ENCODE measurements around the gene ZMYND12.

ZMYND12 gene

DNA sequence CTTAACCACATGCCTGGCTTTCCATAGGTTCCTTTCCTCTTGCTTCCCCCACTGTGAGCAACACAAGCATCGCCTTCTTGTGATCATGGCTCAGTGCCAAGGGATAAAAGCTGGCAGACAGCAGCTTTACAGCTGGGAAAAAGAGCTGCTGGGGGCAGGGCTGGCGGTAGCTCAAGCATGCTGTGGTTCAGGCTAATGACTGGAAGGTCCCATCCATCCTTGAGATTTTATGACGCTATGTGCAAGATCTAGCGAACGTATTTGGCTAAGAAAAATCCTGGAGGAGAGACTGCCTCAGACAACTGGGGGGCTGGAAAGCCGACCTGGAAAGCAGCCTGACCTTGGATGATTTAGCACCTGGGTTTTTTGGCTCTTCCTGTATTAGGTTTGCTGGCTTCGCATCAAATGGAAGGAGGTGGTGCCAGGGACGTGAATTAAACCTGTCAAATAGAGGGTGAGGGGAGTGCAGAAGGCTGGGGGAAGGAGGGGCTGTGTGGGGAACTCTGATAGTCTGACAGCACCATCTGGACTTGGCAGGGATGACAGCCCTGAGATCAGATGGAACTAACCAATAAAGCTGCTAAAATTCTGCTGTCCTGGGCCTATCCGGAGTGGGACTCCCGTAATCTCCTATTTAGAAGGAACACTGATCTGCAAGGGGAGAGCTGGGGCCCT lies 34.8 kb downstream of the ZMYND12 start:
- peak; percentile 72 for ATAC-seq
- TF ChIP-seq PPARA (CRISPR knock-in tag; IDR thresholded peaks at IDR 0.05; ENCODE audit: borderline replicate concordance) (no peak), TCF4 (CRISPR knock-in tag; IDR thresholded peaks at IDR 0.05; ENCODE audit: borderline replicate concordance) (peak; percentile 51; the same call in 1 of the 2 replicates), ZFP30 (CRISPR knock-in tag; IDR thresholded peaks at IDR 0.05) (no peak)
- TF ChIP-seq, protein P1, sequence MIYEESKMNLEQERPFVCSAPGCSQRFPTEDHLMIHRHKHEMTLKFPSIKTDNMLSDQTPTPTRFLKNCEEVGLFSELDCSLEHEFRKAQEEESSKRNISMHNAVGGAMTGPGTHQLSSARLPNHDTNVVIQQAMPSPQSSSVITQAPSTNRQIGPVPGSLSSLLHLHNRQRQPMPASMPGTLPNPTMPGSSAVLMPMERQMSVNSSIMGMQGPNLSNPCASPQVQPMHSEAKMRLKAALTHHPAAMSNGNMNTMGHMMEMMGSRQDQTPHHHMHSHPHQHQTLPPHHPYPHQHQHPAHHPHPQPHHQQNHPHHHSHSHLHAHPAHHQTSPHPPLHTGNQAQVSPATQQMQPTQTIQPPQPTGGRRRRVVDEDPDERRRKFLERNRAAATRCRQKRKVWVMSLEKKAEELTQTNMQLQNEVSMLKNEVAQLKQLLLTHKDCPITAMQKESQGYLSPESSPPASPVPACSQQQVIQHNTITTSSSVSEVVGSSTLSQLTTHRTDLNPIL (CRISPR knock-in tag; IDR thresholded peaks at IDR 0.05; ENCODE audit: low read depth), result no peak

- ATAC-seq, result no peak
- no peak for TF ChIP-seq ISL1 (CRISPR knock-in tag; IDR thresholded peaks at IDR 0.05)
Observed at GRCh38 chr1:42420121-42420520, 35.7 kb downstream of the ZMYND12 start.

GRCh38 chr1:42419126-42419821 lies 36.5 kb downstream of the ZMYND12 start:
- TF ChIP-seq, protein P1 (CRISPR knock-in tag; IDR thresholded peaks at IDR 0.05; ENCODE audit: low read depth), result no peak
- TF ChIP-seq ARNTL (CRISPR knock-in tag; IDR thresholded peaks at IDR 0.05; ENCODE audit: borderline replicate concordance, low read depth) (no peak), PPARA (CRISPR knock-in tag; IDR thresholded peaks at IDR 0.05; ENCODE audit: borderline replicate concordance) (no peak), GLIS3 (CRISPR knock-in tag; IDR thresholded peaks at IDR 0.05) (no peak), BACH2 (CRISPR knock-in tag; IDR thresholded peaks at IDR 0.05; ENCODE audit: borderline replicate concordance) (no peak), TOX (CRISPR knock-in tag; IDR thresholded peaks at IDR 0.05; ENCODE audit: borderline replicate concordance) (no peak), SNAI2 (CRISPR knock-in tag; IDR thresholded peaks at IDR 0.05) (no peak), RARB (CRISPR knock-in tag; IDR thresholded peaks at IDR 0.05) (no peak), ZNF8 (CRISPR knock-in tag; IDR thresholded peaks at IDR 0.05) (no peak)
- TF ChIP-seq, protein P2, sequence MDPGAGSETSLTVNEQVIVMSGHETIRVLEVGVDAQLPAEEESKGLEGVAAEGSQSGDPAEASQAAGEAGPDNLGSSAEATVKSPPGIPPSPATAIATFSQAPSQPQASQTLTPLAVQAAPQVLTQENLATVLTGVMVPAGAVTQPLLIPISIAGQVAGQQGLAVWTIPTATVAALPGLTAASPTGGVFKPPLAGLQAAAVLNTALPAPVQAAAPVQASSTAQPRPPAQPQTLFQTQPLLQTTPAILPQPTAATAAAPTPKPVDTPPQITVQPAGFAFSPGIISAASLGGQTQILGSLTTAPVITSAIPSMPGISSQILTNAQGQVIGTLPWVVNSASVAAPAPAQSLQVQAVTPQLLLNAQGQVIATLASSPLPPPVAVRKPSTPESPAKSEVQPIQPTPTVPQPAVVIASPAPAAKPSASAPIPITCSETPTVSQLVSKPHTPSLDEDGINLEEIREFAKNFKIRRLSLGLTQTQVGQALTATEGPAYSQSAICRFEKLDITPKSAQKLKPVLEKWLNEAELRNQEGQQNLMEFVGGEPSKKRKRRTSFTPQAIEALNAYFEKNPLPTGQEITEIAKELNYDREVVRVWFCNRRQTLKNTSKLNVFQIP (CRISPR knock-in tag; IDR thresholded peaks at IDR 0.05; ENCODE audit: borderline replicate concordance, low read depth), result no peak
- TF ChIP-seq, protein P3, sequence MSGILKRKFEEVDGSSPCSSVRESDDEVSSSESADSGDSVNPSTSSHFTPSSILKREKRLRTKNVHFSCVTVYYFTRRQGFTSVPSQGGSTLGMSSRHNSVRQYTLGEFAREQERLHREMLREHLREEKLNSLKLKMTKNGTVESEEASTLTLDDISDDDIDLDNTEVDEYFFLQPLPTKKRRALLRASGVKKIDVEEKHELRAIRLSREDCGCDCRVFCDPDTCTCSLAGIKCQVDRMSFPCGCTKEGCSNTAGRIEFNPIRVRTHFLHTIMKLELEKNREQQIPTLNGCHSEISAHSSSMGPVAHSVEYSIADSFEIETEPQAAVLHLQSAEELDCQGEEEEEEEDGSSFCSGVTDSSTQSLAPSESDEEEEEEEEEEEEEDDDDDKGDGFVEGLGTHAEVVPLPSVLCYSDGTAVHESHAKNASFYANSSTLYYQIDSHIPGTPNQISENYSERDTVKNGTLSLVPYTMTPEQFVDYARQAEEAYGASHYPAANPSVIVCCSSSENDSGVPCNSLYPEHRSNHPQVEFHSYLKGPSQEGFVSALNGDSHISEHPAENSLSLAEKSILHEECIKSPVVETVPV (CRISPR knock-in tag; IDR thresholded peaks at IDR 0.05), result no peak
- TF ChIP-seq, protein P4, sequence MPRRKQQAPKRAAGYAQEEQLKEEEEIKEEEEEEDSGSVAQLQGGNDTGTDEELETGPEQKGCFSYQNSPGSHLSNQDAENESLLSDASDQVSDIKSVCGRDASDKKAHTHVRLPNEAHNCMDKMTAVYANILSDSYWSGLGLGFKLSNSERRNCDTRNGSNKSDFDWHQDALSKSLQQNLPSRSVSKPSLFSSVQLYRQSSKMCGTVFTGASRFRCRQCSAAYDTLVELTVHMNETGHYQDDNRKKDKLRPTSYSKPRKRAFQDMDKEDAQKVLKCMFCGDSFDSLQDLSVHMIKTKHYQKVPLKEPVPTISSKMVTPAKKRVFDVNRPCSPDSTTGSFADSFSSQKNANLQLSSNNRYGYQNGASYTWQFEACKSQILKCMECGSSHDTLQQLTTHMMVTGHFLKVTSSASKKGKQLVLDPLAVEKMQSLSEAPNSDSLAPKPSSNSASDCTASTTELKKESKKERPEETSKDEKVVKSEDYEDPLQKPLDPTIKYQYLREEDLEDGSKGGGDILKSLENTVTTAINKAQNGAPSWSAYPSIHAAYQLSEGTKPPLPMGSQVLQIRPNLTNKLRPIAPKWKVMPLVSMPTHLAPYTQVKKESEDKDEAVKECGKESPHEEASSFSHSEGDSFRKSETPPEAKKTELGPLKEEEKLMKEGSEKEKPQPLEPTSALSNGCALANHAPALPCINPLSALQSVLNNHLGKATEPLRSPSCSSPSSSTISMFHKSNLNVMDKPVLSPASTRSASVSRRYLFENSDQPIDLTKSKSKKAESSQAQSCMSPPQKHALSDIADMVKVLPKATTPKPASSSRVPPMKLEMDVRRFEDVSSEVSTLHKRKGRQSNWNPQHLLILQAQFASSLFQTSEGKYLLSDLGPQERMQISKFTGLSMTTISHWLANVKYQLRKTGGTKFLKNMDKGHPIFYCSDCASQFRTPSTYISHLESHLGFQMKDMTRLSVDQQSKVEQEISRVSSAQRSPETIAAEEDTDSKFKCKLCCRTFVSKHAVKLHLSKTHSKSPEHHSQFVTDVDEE (CRISPR knock-in tag; IDR thresholded peaks at IDR 0.05), result no peak
- TF ChIP-seq, protein P5, sequence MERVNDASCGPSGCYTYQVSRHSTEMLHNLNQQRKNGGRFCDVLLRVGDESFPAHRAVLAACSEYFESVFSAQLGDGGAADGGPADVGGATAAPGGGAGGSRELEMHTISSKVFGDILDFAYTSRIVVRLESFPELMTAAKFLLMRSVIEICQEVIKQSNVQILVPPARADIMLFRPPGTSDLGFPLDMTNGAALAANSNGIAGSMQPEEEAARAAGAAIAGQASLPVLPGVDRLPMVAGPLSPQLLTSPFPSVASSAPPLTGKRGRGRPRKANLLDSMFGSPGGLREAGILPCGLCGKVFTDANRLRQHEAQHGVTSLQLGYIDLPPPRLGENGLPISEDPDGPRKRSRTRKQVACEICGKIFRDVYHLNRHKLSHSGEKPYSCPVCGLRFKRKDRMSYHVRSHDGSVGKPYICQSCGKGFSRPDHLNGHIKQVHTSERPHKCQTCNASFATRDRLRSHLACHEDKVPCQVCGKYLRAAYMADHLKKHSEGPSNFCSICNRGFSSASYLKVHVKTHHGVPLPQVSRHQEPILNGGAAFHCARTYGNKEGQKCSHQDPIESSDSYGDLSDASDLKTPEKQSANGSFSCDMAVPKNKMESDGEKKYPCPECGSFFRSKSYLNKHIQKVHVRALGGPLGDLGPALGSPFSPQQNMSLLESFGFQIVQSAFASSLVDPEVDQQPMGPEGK (CRISPR knock-in tag; IDR thresholded peaks at IDR 0.05; ENCODE audit: borderline replicate concordance), result no peak

More at GRCh38 chr1:42419126-42419821, 36.5 kb downstream of the ZMYND12 start:
- no peak for ATAC-seq
